Natural killer cell (primary cell): ENCODE measurements around the gene CCL14. TPM values are rescaled to one million over a fixed set of nuclear protein-coding genes. Genes with fewer than 3 reads are reported as not detected.
"Not testable (repeated sequence)": the region's sequence is repeated elsewhere in the genome, so short reads cannot be mapped to it uniquely, and the experiment has no call there.

ENCODE experiments used
- ATAC-seq, 3 donors: fragments of 150-1000 bp in 2 of 3; fragments of 200-7000 bp in 1 of 3; cut with Tn5 transposase; 1 replicate in 1 of 3; 2 replicates in 2 of 3; pipeline ENCODE4 v1.10.0; 2021; ENCODE audit warnings: mild to moderate bottlenecking in 2 of 3, moderate library complexity in 2 of 3
- DNase-seq, 2 donors: peaks; one replicate each; pipeline versions ENCODE4 v3.0.0 to v3.0.0-alpha.2; 2013 to 2021; ENCODE audit warnings: mixed read lengths in 1 of 2
- H3K27ac ChIP-seq: one replicate; pipeline ENCODE4 v1.5.1; 2013; ENCODE audit warnings: mild to moderate bottlenecking, low read length
- H3K27me3 ChIP-seq: one replicate; pipeline ENCODE4 v1.6.1; 2013; ENCODE audit warnings: low read length; ENCODE audit not compliant: control insufficient read depth, insufficient read depth
- H3K36me3 ChIP-seq: one replicate; pipeline ENCODE4 v1.6.1; 2013; ENCODE audit warnings: low read length; ENCODE audit not compliant: control insufficient read depth, insufficient read depth
- H3K4me1 ChIP-seq: one replicate; pipeline ENCODE4 v1.6.1; 2013; ENCODE audit warnings: low read length; ENCODE audit not compliant: control insufficient read depth, insufficient read depth
- H3K4me3 ChIP-seq: one replicate; pipeline ENCODE4 v1.5.1; 2013; ENCODE audit warnings: low read length
- H3K9me3 ChIP-seq: one replicate; pipeline ENCODE4 v1.6.1; 2013; ENCODE audit warnings: low read length; ENCODE audit not compliant: control insufficient read depth, insufficient read depth
- H3K27ac Mint-ChIP-seq, 2 donors: one replicate each; pipeline ENCODE4 v1.8.0; 2022; ENCODE audit warnings: mild to moderate bottlenecking in 2 of 2, mixed read lengths in 2 of 2, moderate library complexity in 1 of 2
- H3K27me3 Mint-ChIP-seq, 2 donors: one replicate each; pipeline ENCODE4 v1.8.0; 2022; ENCODE audit warnings: low read depth in 2 of 2, mixed read lengths in 2 of 2
- H3K36me3 Mint-ChIP-seq: one replicate; pipeline ENCODE4 v1.8.0; 2022; ENCODE audit warnings: mixed read lengths
- H3K4me1 Mint-ChIP-seq, 2 donors: one replicate each; pipeline ENCODE4 v1.8.0; 2022; ENCODE audit warnings: mixed read lengths in 2 of 2
- H3K4me3 Mint-ChIP-seq: one replicate; pipeline ENCODE4 v1.8.0; 2022; ENCODE audit warnings: mild to moderate bottlenecking, moderate library complexity, mixed read lengths
- H3K9me3 Mint-ChIP-seq, 2 donors: one replicate each; pipeline ENCODE4 v1.8.0; 2022; ENCODE audit warnings: mixed read lengths in 2 of 2
- WGBS: methylation state at CpG from one replicate; pipeline ENCODE4 v1.1.7; 2013; ENCODE audit warnings: missing lambda C conversion rate; ENCODE audit not compliant: insufficient coverage; 5-methylcytosine and 5-hydroxymethylcytosine counted together
- intact Hi-C: fragments of 100-400 bp; cut with micrococcal nuclease; formaldehyde crosslinking; loops from one replicate; pipeline ENCODE4 v1.14.2; 2022
- total RNA-seq, 4 donors: library from RNA; stranded (reverse); fragments of 120-200 nt in 1 of 4; gene quantifications; one replicate each; pipeline versions ENCODE4 v1.2.3 to v1.2.4, GENCODE V29; 2013 to 2022
- TF ChIP-seq, protein P1 (sequence below): fragments of 200-600 bp; IDR thresholded peaks from one replicate; pipeline ENCODE4 v1.8.0; 2022; ENCODE audit warnings: antibody characterized with exemption

Gene CCL14
- total RNA-seq, 3 donors from 2014 or later (not counting 1 experiment from before 2014, with no cell fraction given) = not detected

DNA sequence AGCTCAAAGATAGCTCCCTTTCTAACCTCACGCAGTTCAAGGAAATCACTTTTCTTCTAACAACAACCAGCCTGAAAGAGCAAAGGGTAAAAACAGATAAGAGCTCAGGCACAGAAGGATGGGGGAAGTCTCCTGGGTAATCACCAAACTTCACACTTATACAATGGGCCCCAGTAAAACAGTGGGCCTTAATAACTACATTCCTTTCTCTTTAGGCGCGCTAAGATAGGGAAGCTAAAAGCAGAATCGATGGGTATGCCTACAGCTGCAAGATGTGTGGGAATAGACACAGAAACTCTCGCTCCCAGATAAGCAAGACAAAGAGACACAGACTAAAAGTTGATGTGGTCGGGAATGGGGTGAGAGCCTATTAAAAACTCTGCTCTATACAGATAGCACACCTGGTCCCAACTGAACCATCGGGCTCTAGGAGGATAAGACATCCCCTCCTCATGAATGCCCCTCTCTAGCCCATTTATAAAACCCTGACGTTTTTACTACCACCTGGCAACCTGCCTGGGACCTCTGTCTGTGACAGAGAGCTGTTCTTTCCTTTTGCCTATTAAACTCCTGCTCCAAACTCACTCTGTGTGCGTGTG, 43.8 kb downstream of the CCL14 start:
- no peak for ATAC-seq

DNA sequence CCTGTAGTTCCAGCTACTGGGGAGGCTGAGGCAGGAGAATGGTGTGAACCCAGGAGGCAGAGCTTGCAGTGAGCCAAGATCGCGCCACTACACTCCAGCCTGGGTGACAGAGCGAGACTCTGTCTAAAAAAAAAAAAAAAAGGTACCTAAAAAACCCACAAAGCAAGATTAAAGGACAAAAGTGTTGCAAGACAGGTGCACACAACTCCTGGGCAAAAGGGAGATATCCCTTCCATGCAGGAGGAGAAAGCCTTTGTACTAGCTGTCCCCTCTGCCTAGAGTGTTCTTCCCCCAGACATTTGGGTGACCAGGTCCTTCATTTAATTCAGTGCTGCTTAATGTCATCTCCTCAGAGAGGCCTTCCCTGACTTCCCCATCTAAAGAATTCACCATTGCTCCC, 48.0 kb downstream of the CCL14 start:
- H3K9me3 ChIP-seq, H3K36me3 Mint-ChIP-seq, H3K4me1 ChIP-seq, H3K4me3 ChIP-seq, H3K9me3 Mint-ChIP-seq, H3K27me3 Mint-ChIP-seq, H3K4me3 Mint-ChIP-seq, H3K27ac Mint-ChIP-seq, intact Hi-C loops, H3K27ac ChIP-seq, H3K27me3 ChIP-seq, H3K36me3 ChIP-seq, ATAC-seq, DNase-seq: not testable (repeated sequence)
- WGBS = 100% methylated on average over 3 of the region's 3 CpGs
- H3K4me1 Mint-ChIP-seq = peaks cover 25 to 26% of the 10 kb centered on the region in 2 donors

More for the DNA sequence above, 43.8 kb downstream of the CCL14 start:
- Mint-ChIP-seq H3K36me3 (no peaks in the 10 kb centered on the region), H3K27ac (peak overlapping the region; percentile 50 to 68), H3K4me1 (peaks cover 21 to 26% of the 10 kb centered on the region in 2 donors), H3K4me3 (no peak overlapping the region), H3K27me3 (no peaks in the 10 kb centered on the region), H3K9me3 (no peaks in the 10 kb centered on the region)
- intact Hi-C loops = no loop called here
- no peaks in the 10 kb centered on the region for H3K9me3 ChIP-seq
- WGBS = 80% methylated on average over 7 of the region's 9 CpGs
- TF ChIP-seq, protein P1, sequence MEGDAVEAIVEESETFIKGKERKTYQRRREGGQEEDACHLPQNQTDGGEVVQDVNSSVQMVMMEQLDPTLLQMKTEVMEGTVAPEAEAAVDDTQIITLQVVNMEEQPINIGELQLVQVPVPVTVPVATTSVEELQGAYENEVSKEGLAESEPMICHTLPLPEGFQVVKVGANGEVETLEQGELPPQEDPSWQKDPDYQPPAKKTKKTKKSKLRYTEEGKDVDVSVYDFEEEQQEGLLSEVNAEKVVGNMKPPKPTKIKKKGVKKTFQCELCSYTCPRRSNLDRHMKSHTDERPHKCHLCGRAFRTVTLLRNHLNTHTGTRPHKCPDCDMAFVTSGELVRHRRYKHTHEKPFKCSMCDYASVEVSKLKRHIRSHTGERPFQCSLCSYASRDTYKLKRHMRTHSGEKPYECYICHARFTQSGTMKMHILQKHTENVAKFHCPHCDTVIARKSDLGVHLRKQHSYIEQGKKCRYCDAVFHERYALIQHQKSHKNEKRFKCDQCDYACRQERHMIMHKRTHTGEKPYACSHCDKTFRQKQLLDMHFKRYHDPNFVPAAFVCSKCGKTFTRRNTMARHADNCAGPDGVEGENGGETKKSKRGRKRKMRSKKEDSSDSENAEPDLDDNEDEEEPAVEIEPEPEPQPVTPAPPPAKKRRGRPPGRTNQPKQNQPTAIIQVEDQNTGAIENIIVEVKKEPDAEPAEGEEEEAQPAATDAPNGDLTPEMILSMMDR = no peak
- H3K4me1 ChIP-seq = peaks cover 7% of the 10 kb centered on the region
- no peak overlapping the region for H3K27ac ChIP-seq
- H3K27me3 ChIP-seq = no peaks in the 10 kb centered on the region
- no peaks in the 10 kb centered on the region for H3K36me3 ChIP-seq
- no peak overlapping the region for H3K4me3 ChIP-seq
- no peak for DNase-seq

DNA sequence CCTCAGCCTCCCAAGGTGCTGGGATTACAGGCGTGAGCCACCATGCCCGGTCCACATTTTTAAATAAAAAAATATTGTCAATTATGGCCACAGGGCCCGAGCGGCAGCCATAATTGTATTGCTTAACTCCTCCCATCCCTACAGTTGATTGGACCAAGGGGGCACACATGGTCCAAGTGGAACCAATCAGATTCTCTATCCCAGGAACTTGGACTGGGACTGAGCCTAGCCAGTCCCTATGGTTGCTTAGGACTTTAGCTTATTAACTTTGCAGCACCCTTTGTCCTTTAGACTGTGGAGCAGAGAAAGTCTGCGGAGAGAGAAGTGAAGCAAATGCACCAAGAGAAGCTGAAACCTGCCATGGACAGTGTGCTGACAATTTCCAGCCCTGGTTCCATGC, 50.5 kb downstream of the CCL14 start:
- ATAC-seq = no peak
- Histone ChIP-seq H3K27ac (no peak overlapping the region), H3K4me3 (no peak overlapping the region), H3K4me1 (no peaks in the 10 kb centered on the region), H3K9me3 (no peaks in the 10 kb centered on the region), H3K27me3 (no peaks in the 10 kb centered on the region), H3K36me3 (no peaks in the 10 kb centered on the region)
- H3K4me3 Mint-ChIP-seq = no peak overlapping the region
- H3K9me3 Mint-ChIP-seq = no peaks in the 10 kb centered on the region
- TF ChIP-seq, protein P1 = no peak
- H3K27ac Mint-ChIP-seq = no peak overlapping the region
- intact Hi-C loops = no loop called here
- 97% methylated on average over 5 of the region's 5 CpGs for WGBS
- H3K36me3 Mint-ChIP-seq = no peaks in the 10 kb centered on the region
- H3K4me1 Mint-ChIP-seq = peaks cover 14 to 15% of the 10 kb centered on the region in 2 donors
- no peaks in the 10 kb centered on the region for H3K27me3 Mint-ChIP-seq
- DNase-seq = no peak

DNA sequence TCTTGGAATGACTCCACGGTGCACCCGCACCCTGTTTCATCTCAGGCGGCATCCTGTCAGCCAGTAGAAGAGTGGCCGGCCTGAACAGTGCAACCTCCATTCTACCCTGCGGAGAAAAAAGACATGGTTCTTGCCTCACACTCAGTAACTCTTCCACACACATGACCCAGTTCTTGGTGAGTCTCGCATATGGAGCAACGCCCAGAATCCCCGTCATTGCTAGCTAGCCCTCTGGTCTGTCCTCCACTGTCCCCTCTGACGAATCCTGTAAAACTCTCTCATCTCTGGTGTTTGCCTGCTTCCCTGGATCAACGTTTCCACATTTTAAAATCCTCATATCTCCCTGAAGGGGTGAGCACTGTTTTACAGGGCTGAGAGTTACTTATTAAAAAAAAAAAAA, 51.8 kb downstream of the CCL14 start:
- H3K27ac Mint-ChIP-seq = no peak overlapping the region

More for the DNA sequence above, 51.8 kb downstream of the CCL14 start:
- no peak overlapping the region for H3K4me3 ChIP-seq
- no peaks in the 10 kb centered on the region for H3K36me3 ChIP-seq
- no peaks in the 10 kb centered on the region for H3K27me3 Mint-ChIP-seq
- H3K4me1 Mint-ChIP-seq = peaks cover 23 to 27% of the 10 kb centered on the region in 2 donors
- no peaks in the 10 kb centered on the region for H3K9me3 ChIP-seq
- 88% methylated on average over 10 of the region's 10 CpGs for whole genome bisulfite sequencing
- H3K9me3 Mint-ChIP-seq = no peaks in the 10 kb centered on the region
- no peak overlapping the region for H3K27ac ChIP-seq
- no peak for ATAC-seq
- H3K36me3 Mint-ChIP-seq = no peaks in the 10 kb centered on the region
- no peak overlapping the region for H3K4me3 Mint-ChIP-seq
- peaks cover 11% of the 10 kb centered on the region for H3K4me1 ChIP-seq
- TF ChIP-seq, protein P1 = no peak
- intact Hi-C loops = loop anchor here (5.0 kb wide), 1 partner anchor 87 kb away; no protein-coding TSS in a partner anchor
- no peaks in the 10 kb centered on the region for H3K27me3 ChIP-seq
- no peak for DNase-seq

Other genes with a start within 250 kb of the CCL14 start
- under 1 TPM in 1 of 3 donors, not detected in 2; 0.23 TPM for gene GAS2L2, start 233.5 kb downstream of the CCL14 start, total RNA-seq
- gene C17orf50, start 225.8 kb downstream of the CCL14 start, total RNA-seq = not detected
- gene MMP28, start 191.1 kb downstream of the CCL14 start, total RNA-seq = 1 to 10 TPM in 1 of 3 donors, not detected in 2; 1.1 TPM
- 100 to 1,000 TPM; 214 to 253 (median 214) TPM for gene TAF15, start 177.2 kb downstream of the CCL14 start, total RNA-seq
- gene HEATR9, start 117.8 kb downstream of the CCL14 start, total RNA-seq = 10 to 100 TPM in 2 of 3 donors, 1 to 10 TPM in 1; 10.0 to 24.1 (median 15.1) TPM
- 1,000 to 10,000 TPM in 1 of 3 donors, 100 to 1,000 TPM in 2; 793 to 1,167 (median 825) TPM for gene CCL5, start 106.4 kb downstream of the CCL14 start, total RNA-seq
- gene RDM1, start 56.0 kb downstream of the CCL14 start, total RNA-seq = under 1 TPM; 0.48 to 1.00 (median 0.61) TPM
- gene LYZL6, start 43.0 kb downstream of the CCL14 start, total RNA-seq = not detected
- not detected for gene CCL16, start 5.2 kb downstream of the CCL14 start, total RNA-seq
- not detected for gene CCL15, start 14.8 kb upstream of the CCL14 start, total RNA-seq
- under 1 TPM in 2 of 3 donors, not detected in 1; 0.68 to 0.80 TPM for gene CCL23, start 31.2 kb upstream of the CCL14 start, total RNA-seq
- under 1 TPM in 2 of 3 donors, not detected in 1; 0.54 to 0.55 TPM for gene CCL18, start 77.5 kb upstream of the CCL14 start, total RNA-seq
- 100 to 1,000 TPM; 381 to 547 (median 450) TPM for gene CCL3, start 103.4 kb upstream of the CCL14 start, total RNA-seq
- 100 to 1,000 TPM; 360 to 532 (median 476) TPM for gene CCL4, start 117.1 kb upstream of the CCL14 start, total RNA-seq
- 10 to 100 TPM in 1 of 3 donors, 1 to 10 TPM in 2; 4.3 to 10.7 (median 8.2) TPM for gene TBC1D3B, start 189.9 kb upstream of the CCL14 start, total RNA-seq
- gene CCL3L1, start 210.0 kb upstream of the CCL14 start, total RNA-seq = 10 to 100 TPM; 22.2 to 73.9 (median 55.9) TPM
- 10 to 100 TPM; 23.7 to 31.2 (median 25.4) TPM for gene CCL4L2, start 224.3 kb upstream of the CCL14 start, total RNA-seq